GM19035 (cell line): Measurements from ENCODE around the gene ZAP70.

Experiments used
- ATAC-seq: cut with Tn5 transposase; IDR thresholded peaks from one replicate; pipeline ENCODE4 v1.9.1; 2021; ENCODE audit not compliant: unreplicated experiment

ZAP70 gene

GRCh38 chr2:97732436-97733340, 19.3 kb downstream of the ZAP70 start:
- no peak for ATAC-seq

GRCh38 chr2:97733341-97734035, 20.1 kb downstream of the ZAP70 start:
- ATAC-seq, result no peak

GRCh38 chr2:97734061-97735051, 21.0 kb downstream of the ZAP70 start:
- no peak for ATAC-seq

- ATAC-seq, result no peak
Measured at GRCh38 chr2:97735161-97735561, 21.8 kb downstream of the ZAP70 start.

- no peak for ATAC-seq
Measured at GRCh38 chr2:97736185-97736584, 22.8 kb downstream of the ZAP70 start.

- ATAC-seq, result no peak
Measured at GRCh38 chr2:97736608-97737330, 23.4 kb downstream of the ZAP70 start.

- ATAC-seq, result no peak
Measured at GRCh38 chr2:97737421-97738178, 24.2 kb downstream of the ZAP70 start.

- ATAC-seq, result no peak
Measured at GRCh38 chr2:97738179-97739019, 25.0 kb downstream of the ZAP70 start.

GRCh38 chr2:97739020-97739892, 25.9 kb downstream of the ZAP70 start:
- ATAC-seq, result no peak

- no peak for ATAC-seq
Measured at GRCh38 chr2:97739893-97740245, 26.5 kb downstream of the ZAP70 start.

GRCh38 chr2:97740590-97741182, 27.3 kb downstream of the ZAP70 start:
- no peak for ATAC-seq

GRCh38 chr2:97741251-97741650, 27.9 kb downstream of the ZAP70 start:
- no peak for ATAC-seq

- no peak for ATAC-seq
Measured at GRCh38 chr2:97741686-97742085, 28.3 kb downstream of the ZAP70 start.

- ATAC-seq, result no peak
Measured at GRCh38 chr2:97742381-97742847, 29.0 kb downstream of the ZAP70 start.

- no peak for ATAC-seq
Measured at GRCh38 chr2:97743913-97744312, 30.5 kb downstream of the ZAP70 start.

GRCh38 chr2:97745474-97746174, 32.2 kb downstream of the ZAP70 start:
- ATAC-seq, result no peak

- no peak for ATAC-seq
Measured at GRCh38 chr2:97747285-97747684, 33.9 kb downstream of the ZAP70 start.
